Fibroblast of lung (primary cell): Measurements from ENCODE around the gene C14orf119. TPM values are rescaled to one million over a fixed set of nuclear protein-coding genes. Genes with fewer than 3 reads are reported as not detected.
"Not testable (repeated sequence)": the region's sequence is repeated elsewhere in the genome, so short reads cannot be mapped to it uniquely, and the experiment has no call there.

Experiments
- DNase-seq, 2 donors: peaks; one replicate each; pipeline versions ENCODE4 v3.0.0 to v3.0.0-alpha.2; 2010; ENCODE audit warnings: low read depth in 2 of 2
- H2AFZ ChIP-seq: 2 replicates; pipeline ENCODE4 v1.5.1; 2012; ENCODE audit warnings: low read length, control low read depth, inconsistent platforms
- H3K27ac ChIP-seq: 2 replicates; pipeline ENCODE4 v1.5.1; 2011; ENCODE audit warnings: low read length, control low read depth; ENCODE audit not compliant: insufficient read depth
- H3K27me3 ChIP-seq: 2 replicates; pipeline ENCODE4 v1.5.1; 2011; ENCODE audit warnings: mild to moderate bottlenecking, low read length; ENCODE audit not compliant: control insufficient read depth, insufficient read depth
- H3K36me3 ChIP-seq: 2 replicates; pipeline ENCODE4 v1.5.1; 2011; ENCODE audit warnings: low read length; ENCODE audit not compliant: control insufficient read depth, insufficient read depth
- H3K4me1 ChIP-seq: 2 replicates; pipeline ENCODE4 v1.5.1; 2011; ENCODE audit warnings: low read length; ENCODE audit not compliant: control insufficient read depth, insufficient read depth; ENCODE audit errors: extremely low read depth
- H3K4me2 ChIP-seq: 2 replicates; pipeline ENCODE4 v1.5.1; 2011; ENCODE audit warnings: low read length, control low read depth; ENCODE audit not compliant: insufficient read depth; ENCODE audit errors: extremely low read depth
- H3K4me3 ChIP-seq, 4 experiments: fragments of 200-600 bp in 1 of 4; sonication (generic) in 1 of 4; replicated peaks in 1 of 4; 2 replicates each; pipeline ENCODE4 v1.5.1; 2011 to 2016; ENCODE audit warnings: low read length in 4 of 4, low read depth in 3 of 4, mild to moderate bottlenecking in 3 of 4, control low read depth in 2 of 4, inconsistent platforms in 1 of 4, mixed read lengths in 1 of 4; ENCODE audit not compliant: insufficient read depth in 1 of 4; ENCODE audit errors: control extremely low read depth in 1 of 4
- H3K79me2 ChIP-seq: 2 replicates; pipeline ENCODE4 v1.5.1; 2012; ENCODE audit warnings: mild to moderate bottlenecking, low read length, inconsistent platforms; ENCODE audit not compliant: control insufficient read depth, insufficient read depth
- H3K9ac ChIP-seq: 2 replicates; pipeline ENCODE4 v1.5.1; 2011; ENCODE audit warnings: mild to moderate bottlenecking, low read length, control low read depth; ENCODE audit not compliant: insufficient read depth
- H3K9me3 ChIP-seq: 2 replicates; pipeline ENCODE4 v1.5.1; 2012; ENCODE audit warnings: low read depth, low read length; ENCODE audit not compliant: control insufficient read depth, insufficient read depth
- H4K20me1 ChIP-seq: 2 replicates; pipeline ENCODE4 v1.5.1; 2011; ENCODE audit warnings: low read length; ENCODE audit not compliant: control insufficient read depth, insufficient read depth; ENCODE audit errors: extremely low read depth
- CTCF ChIP-seq, 2 donors: IDR thresholded peaks in 1 of 2; conservative IDR thresholded peaks in 1 of 2; 1 replicate in 1 of 2; 2 replicates in 1 of 2; pipeline ENCODE4 v1.5.1; 2011 to 2012; ENCODE audit warnings: low read length in 2 of 2, control low read depth in 1 of 2, inconsistent platforms in 1 of 2, low read depth in 1 of 2, mild to moderate bottlenecking in 1 of 2
- EZH2 ChIP-seq: IDR thresholded peaks from 2 replicates; pipeline ENCODE4 v1.5.1; 2012; ENCODE audit warnings: low read length, control low read depth, mild to moderate bottlenecking; ENCODE audit errors: missing control alignments
- polyA plus RNA-seq, 2 donors: library from polyadenylated mRNA; depleted of rRNA in 1 of 2; stranded (reverse) in 1 of 2; unstranded in 1 of 2; fragments of >200 nt; gene quantifications; 2 replicates each; pipeline ENCODE4 v1.2.1, GENCODE V29; 2011 to 2012; ENCODE audit warnings: missing spikeins in 1 of 2
- total RNA-seq: library from RNA; depleted of rRNA; stranded (reverse); fragments of >200 nt; gene quantifications from 2 replicates; pipeline ENCODE4 v1.2.1, GENCODE V29; 2014

The C14orf119 gene
- total and polyA plus RNA-seq, 2 donors (not counting 1 experiment from before 2014, with no cell fraction given): 55.0 to 115 TPM

GRCh38 chr14:23108169-23108568 lies 12.9 kb downstream of the C14orf119 start:
- H3K36me3 ChIP-seq, DNase-seq, H3K79me2 ChIP-seq, H2AFZ ChIP-seq, H3K4me2 ChIP-seq, H3K4me1 ChIP-seq, H3K9me3 ChIP-seq, H3K27me3 ChIP-seq, H3K4me3 ChIP-seq, H4K20me1 ChIP-seq, H3K27ac ChIP-seq, H3K9ac ChIP-seq: not testable (repeated sequence)

- no peaks in the 10 kb centered on the region for H3K27me3 ChIP-seq
- H3K79me2 ChIP-seq: no peaks in the 10 kb centered on the region
- H4K20me1 ChIP-seq: no peaks in the 10 kb centered on the region
- peaks cover 22% of the 10 kb centered on the region for H3K4me1 ChIP-seq
- H2AFZ ChIP-seq: no peak overlapping the region
- TF ChIP-seq EZH2 (no peak), CTCF (conservative IDR thresholded peaks at IDR 0.05 in 1 of 2, IDR thresholded peaks at IDR 0.05 in 1 of 2; ENCODE audit: low read depth in 1 of 2, low read length in 2 of 2) (no peak)
- no peak overlapping the region for H3K4me2 ChIP-seq
- H3K36me3 ChIP-seq: no peaks in the 10 kb centered on the region
- DNase-seq: no peak
- no peak overlapping the region for H3K27ac ChIP-seq
- no peaks in the 10 kb centered on the region for H3K9me3 ChIP-seq
- no peak overlapping the region for H3K9ac ChIP-seq
- H3K4me3 ChIP-seq: no peak overlapping the region
Observed at GRCh38 chr14:23109769-23110168, 14.5 kb downstream of the C14orf119 start.

GRCh38 chr14:23110579-23111365 lies 15.5 kb downstream of the C14orf119 start:
- H3K79me2 ChIP-seq: no peaks in the 10 kb centered on the region
- H3K4me1 ChIP-seq: peaks cover 28% of the 10 kb centered on the region
- H3K36me3 ChIP-seq: no peaks in the 10 kb centered on the region
- H3K4me2 ChIP-seq: no peak overlapping the region
- DNase-seq: no peak
- H3K4me3 ChIP-seq: no peak overlapping the region
- H3K9ac ChIP-seq: no peak overlapping the region
- H4K20me1 ChIP-seq: no peaks in the 10 kb centered on the region
- TF ChIP-seq CTCF (conservative IDR thresholded peaks at IDR 0.05 in 1 of 2, IDR thresholded peaks at IDR 0.05 in 1 of 2; ENCODE audit: low read depth in 1 of 2, low read length in 2 of 2) (no peak), EZH2 (no peak)
- H2AFZ ChIP-seq: no peak overlapping the region
- H3K9me3 ChIP-seq: no peaks in the 10 kb centered on the region
- H3K27me3 ChIP-seq: no peaks in the 10 kb centered on the region
- no peak overlapping the region for H3K27ac ChIP-seq
